Activated T-cell treated with anti-CD3 and anti-CD28 coated beads for 4 hours (primary cell): ENCODE data around the gene JUND.

Experiments used
- DNase-seq: peaks from one replicate; pipeline ENCODE4 v3.0.0-alpha.2; 2020

Gene JUND

DNA sequence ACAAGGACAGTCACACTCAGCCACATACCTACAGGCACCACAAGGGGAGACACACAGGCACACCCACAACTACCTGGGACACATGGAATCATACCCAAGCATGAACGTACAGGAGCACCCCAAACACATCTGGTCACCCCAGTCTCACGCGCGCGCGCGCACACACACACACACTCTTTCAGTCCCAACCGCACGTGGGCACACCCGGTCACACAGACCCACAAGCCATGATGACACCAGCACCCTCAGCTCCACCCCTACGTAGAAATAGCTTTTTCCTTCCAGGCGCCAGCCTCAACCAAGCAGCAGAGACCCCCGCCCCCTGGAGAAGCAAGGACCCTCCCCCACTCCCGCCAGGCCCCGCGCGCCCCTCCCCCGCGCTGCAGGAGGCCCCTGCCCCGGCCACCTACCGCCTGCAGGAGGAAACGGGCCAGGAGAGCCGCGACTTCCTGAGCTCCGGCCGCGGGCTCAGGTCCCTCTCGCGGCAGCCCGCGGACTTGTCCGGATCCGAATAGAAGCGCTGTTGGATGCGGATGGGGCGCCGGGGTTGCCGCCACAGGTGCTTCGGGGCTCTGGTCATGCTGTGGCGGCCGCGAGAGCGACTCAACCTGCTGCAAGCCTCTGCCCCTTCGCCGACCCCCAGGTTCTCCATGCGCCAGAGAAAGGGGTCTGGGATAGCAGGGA is 48.7 kb downstream of the JUND start:
- no peak for DNase-seq

DNA sequence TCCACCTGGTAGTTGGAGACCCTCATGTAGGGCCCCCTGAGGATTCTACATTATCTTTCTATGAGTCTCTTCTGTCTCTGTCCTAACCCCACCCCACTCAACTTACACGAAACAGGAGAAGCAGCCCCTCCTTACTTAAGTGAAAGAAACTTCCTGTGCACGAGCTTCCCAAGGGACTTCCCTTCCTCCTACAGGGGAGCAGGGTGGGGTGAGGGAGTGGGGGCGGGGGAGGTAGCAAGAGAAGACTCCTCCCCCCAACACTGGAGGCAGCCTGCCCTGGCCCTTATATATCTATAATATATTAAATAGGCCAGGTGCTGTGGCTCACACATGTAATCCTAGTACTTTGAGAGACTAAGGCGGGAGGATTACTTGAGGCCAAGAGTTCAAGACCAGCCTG is 49.6 kb downstream of the JUND start:
- DNase-seq = no peak

- no peak for DNase-seq
These were observed 50.3 kb downstream of the JUND start for GRCh38 chr19:18230941-18231734.

DNA sequence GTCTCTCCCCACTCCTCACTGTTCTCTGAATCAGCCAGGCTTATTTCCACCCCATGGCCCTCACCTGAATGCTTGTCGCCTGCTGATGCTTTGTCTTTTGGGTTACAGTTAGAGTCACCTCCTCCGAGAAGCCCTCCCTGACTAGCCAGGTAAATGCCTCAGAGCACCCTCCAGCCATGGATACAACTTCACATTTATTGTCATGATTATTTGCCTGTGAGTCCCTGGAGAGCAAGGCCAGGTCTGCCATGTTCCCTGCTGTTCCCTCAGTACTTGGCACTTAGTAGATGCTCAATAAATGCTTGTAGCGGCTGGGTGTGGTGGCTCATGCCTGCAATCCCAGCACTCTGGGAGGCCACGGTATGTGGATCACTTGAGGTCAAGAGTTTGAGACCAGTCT is 51.5 kb downstream of the JUND start:
- no peak for DNase-seq
